Measurements from ENCODE around the gene PSMG2.
A peak's percentile ranks its signal among the peaks of the same experiment; 100 is the strongest.
"Not testable (repeated sequence)": the region's sequence is repeated elsewhere in the genome, so short reads cannot be mapped to it uniquely, and the experiment has no call there.

Gene PSMG2

GRCh38 chr18:12726331-12726730 lies 23.5 kb downstream of the PSMG2 start:
- DNase-seq, result no peak

GRCh38 chr18:12726774-12727550 lies 24.1 kb downstream of the PSMG2 start:
- peak; percentile 29 for DNase-seq

GRCh38 chr18:12737243-12737902 lies 34.5 kb downstream of the PSMG2 start:
- no peak for DNase-seq

DNA sequence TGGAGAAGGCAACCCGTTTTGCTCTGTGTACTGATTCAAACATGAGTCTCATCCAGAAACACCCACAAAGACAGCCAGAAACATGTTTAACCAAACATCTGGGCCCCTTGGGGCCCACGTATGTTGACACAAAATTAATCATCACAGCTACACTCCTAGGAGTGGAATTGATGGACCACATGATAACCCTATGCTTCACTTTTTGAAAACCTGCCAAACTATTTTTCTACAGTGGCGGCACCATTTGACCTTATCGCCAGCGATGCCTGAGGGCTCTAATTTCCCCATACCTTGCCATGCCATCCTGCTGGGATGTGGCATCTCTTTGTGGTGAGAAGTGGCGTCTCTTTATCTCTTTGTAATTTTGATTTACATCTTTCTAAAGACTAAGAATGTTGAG lies 38.5 kb downstream of the PSMG2 start:
- DNase-seq, result no peak

DNA sequence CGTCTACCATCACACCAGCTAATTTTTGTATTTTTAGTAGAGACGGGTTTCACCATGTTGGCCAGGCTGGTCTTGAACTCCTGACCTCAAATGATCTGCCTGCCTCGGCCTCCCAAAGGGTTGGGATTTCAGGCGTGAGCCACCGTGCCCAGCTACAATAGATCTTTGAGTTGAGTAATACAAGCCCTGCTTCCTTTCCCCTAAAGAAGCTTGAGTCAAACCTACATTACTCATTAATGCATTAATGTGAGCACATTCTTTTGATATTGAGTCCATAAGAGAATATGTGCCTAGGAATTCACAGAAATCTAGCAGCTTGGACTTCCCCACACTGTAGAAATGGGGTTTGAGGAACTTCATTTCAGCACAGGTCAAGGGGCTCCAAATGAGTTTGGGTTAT lies 39.6 kb downstream of the PSMG2 start:
- DNase-seq, result no peak

DNA sequence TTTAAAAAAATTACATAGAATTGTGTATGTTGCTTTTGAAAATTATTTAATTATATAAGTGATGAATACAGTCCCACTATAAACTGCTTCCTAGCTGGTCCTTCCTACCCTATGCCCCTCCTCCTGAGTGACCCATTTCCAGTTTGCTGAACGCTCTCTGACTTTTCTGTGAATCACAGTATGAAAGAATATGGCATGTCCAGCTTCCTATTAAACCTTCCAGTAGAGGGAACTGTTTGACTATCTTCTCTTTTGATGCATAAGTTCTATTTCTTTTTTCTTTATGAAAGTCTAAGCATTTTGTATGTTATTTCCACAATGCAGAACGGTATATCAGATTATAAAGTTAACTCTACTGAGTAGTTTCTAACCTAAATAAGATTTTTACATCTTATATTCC lies 41.3 kb downstream of the PSMG2 start:
- peak; percentile 20 for DNase-seq

DNA sequence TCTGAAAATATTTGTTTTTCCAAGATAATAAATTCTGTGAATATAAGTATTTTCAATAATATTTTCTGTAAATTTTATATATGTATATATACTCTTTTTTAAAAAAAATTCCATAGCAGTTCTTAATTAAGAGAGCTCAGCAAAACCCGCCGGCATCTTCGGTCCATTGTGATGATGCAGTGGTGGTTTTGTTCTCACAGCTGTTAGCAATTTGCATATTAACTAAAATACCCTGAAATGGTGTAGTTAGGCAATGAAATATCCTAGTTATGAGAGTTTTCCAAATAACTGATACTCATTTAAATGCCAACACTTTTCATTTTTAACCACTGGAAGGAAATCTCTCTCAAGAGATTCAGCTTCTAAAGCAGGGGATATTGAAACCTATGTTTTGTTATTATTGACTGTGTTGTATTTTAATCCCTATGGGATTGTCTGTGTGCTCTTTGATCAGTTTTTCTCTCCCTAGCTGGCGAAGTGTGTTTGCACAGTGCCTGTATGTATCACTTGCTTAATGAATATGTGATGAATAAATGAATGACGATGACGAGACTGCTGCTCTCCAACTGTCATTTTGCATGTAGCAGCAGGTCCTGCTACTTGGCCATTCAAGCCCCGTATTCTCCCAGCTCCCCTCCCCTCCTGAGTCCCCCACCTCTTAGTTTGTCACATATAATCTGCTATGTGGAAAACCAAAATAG lies 42.4 kb downstream of the PSMG2 start:
- DNase-seq, result no peak

- DNase-seq, result no peak
Observed at GRCh38 chr18:12747530-12748315, 44.9 kb downstream of the PSMG2 start.

DNA sequence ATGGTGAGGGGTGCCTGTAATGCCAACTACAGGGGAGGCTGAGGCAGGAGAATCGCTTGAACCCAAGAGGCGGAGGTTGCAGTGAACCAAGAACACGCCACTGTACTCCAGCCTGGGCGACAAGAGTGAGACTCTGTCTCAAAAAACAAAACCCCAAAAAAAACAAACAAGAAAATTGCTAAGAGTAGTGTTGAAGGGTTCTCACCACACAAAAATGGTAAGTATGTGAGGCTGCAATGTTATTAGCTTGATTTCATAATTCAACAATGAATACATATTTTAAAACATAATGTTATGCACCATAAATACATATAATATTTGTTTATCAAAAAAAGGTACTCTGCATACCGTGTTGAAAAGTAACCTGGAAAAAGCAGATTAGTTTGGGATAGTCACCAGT lies 45.8 kb downstream of the PSMG2 start:
- no peak for DNase-seq

GRCh38 chr18:12749121-12749520 lies 46.3 kb downstream of the PSMG2 start:
- no peak for DNase-seq

DNA sequence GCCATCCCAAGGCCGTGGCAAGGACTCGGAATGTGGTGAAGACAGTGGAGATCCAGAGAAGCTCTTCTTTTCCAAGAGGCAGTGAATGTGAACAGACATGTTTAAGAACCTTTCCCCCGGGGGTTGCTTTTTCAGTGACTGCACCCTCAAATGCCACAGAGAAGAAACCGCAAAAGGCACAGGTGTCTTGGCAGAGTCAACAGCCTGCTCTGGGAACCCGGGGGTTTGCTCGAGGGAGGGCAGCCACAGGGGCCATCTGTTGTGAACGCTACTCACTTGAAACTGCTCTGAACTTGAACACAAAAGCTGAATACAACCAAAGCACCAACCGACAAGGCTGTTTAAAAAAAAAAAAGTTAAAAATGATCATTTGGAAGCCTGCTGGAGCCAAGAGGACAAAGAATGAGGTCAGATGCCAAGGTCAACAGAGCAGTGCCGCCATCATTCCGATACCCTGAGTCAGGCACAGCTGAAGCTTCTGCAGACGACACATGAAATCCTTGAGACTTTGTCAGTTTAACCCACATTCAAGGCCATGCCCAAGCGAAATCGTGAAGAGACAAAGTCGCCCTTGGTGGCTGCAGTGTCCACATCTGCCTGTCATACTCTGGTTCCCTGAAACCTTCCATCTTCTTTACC lies 47.4 kb downstream of the PSMG2 start:
- DNase-seq, result no peak

- DNase-seq, result no peak
Observed at GRCh38 chr18:12750715-12751502, 48.1 kb downstream of the PSMG2 start.

- no peak for DNase-seq
Observed at GRCh38 chr18:12751503-12751884, 48.7 kb downstream of the PSMG2 start.

GRCh38 chr18:12751891-12752290 lies 49.0 kb downstream of the PSMG2 start:
- no peak for DNase-seq

GRCh38 chr18:12754511-12754910 lies 51.7 kb downstream of the PSMG2 start:
- DNase-seq, result no peak

GRCh38 chr18:12755606-12756005 lies 52.8 kb downstream of the PSMG2 start:
- DNase-seq, result not testable (repeated sequence)

- DNase-seq, result not testable (repeated sequence)
Observed at GRCh38 chr18:12756619-12757239, 53.9 kb downstream of the PSMG2 start.

- DNase-seq, result not testable (repeated sequence)
Observed at GRCh38 chr18:12758566-12758965, 55.7 kb downstream of the PSMG2 start.

DNA sequence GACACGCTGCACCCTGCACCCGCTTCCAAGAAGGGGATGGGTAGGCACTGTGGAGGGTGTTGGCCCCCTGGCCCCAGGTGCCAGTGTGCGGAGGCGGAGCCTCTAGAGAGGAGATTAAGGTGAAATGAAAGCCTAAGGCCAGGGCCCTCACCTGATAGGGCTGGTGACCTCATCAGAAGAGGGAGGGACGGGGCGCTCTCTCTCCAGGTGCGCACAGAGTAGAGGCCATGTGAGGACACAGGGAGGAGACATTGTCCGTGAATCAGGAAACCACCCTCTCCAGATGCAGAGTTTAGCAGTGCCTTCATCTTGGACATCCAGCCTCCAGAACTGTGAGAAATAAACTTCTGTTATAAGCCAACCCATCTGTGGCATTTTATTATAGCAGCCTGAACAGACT lies 62.3 kb downstream of the PSMG2 start:
- DNase-seq, result no peak

- DNase-seq, result no peak
Observed at GRCh38 chr18:12765586-12765985, 62.7 kb downstream of the PSMG2 start.

GRCh38 chr18:12766986-12767433 lies 64.2 kb downstream of the PSMG2 start:
- DNase-seq, result no peak
